Measurements from ENCODE around the gene SLC1A5.

The SLC1A5 gene

DNA sequence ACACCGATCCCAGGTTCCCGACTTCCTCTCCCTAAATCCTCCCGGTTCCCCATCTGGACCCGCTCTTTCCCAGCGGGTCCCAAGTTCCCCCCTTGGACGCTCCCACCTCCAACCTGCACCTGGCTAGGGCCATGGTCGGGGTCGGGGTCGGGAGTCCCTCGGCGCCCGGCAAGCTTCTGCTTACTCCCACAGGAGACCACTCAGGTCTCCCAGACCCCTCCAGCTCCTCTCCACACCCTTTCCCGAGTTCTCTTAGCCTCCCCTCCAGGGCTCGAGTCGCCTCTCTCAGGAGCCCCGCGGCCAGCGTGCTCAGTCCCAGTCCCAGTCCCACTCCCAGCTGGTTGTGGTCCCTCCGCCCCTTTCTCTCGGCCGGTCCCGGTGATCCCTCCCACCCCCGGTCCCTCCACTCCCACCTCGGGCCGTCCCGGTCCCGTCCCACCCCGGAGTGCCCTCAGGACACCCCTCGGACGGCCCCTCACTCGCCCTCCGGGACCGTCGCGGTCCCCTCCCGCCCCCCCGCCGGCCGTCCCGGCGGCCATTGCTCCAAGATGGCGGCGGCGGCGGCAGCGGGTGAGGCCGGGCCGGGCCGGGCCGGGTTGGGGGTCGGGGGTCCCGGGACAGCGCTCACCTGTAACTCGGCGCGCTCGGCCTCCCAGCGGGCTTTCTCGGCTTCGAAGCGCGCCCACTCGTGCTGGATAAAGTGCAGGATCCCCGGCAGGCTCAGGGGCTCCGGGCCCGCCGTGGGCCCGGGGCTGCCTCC lies 42.7 kb downstream of the SLC1A5 start, which contains the start of gene FKRP:
TSS of gene FKRP (plus strand) at position 537 of the 760 bp plus-strand sequence. CDS start 9,394 bp downstream, outside the sequence.
- TF ChIP-seq, protein P1, sequence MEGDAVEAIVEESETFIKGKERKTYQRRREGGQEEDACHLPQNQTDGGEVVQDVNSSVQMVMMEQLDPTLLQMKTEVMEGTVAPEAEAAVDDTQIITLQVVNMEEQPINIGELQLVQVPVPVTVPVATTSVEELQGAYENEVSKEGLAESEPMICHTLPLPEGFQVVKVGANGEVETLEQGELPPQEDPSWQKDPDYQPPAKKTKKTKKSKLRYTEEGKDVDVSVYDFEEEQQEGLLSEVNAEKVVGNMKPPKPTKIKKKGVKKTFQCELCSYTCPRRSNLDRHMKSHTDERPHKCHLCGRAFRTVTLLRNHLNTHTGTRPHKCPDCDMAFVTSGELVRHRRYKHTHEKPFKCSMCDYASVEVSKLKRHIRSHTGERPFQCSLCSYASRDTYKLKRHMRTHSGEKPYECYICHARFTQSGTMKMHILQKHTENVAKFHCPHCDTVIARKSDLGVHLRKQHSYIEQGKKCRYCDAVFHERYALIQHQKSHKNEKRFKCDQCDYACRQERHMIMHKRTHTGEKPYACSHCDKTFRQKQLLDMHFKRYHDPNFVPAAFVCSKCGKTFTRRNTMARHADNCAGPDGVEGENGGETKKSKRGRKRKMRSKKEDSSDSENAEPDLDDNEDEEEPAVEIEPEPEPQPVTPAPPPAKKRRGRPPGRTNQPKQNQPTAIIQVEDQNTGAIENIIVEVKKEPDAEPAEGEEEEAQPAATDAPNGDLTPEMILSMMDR (IDR thresholded peaks at IDR 0.05; ENCODE audit: control insufficient read depth, extremely low read depth, insufficient read depth) = no peak
- DNase-seq (ENCODE audit: low read depth) = no peak
- peak within 1 kb of the TSS; percentile 81 for H3K4me3 ChIP-seq (ENCODE audit: low read depth, low read length)

GRCh38 chr19:46745030-46745429 lies 43.4 kb downstream of the SLC1A5 start:
- H3K4me3 ChIP-seq (ENCODE audit: low read depth, low read length) = peak overlapping the region; percentile 81
- TF ChIP-seq, protein P1 (IDR thresholded peaks at IDR 0.05; ENCODE audit: control insufficient read depth, extremely low read depth, insufficient read depth) = no peak
- no peak for DNase-seq (ENCODE audit: low read depth)

- TF ChIP-seq, protein P1 (IDR thresholded peaks at IDR 0.05; ENCODE audit: control insufficient read depth, extremely low read depth, insufficient read depth) = no peak
- H3K4me3 ChIP-seq (ENCODE audit: low read depth, low read length) = peak overlapping the region; percentile 81
- no peak for DNase-seq (ENCODE audit: low read depth)
These were observed 44.2 kb downstream of the SLC1A5 start for GRCh38 chr19:46744005-46744691.

DNA sequence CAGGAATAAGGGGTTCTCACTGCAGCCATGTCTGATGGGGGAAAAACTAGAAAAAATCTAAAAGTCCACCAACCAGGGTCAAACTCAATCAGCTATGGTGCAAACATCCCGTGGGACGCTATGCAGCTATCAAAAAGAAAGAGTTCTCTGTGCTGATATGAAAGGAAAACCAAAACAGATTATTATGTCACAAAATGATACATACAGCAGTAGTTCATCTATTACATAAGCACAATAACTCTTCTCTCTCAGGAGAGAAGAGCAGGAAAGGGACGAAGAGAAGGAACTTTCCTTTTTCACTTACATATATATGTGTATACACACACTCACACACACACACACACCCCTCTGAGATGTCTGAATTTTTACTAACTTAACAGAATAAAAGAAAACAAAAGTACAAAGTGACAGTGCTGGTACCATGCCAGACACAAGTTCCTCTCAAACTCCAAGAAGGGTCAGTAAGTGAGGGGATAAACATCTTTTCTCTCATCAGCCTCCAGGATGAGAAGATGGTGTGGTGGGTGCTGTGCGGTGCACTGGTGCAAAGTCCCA lies 45.4 kb downstream of the SLC1A5 start:
- TF ChIP-seq, protein P1 (IDR thresholded peaks at IDR 0.05; ENCODE audit: control insufficient read depth, extremely low read depth, insufficient read depth) = no peak
- H3K4me3 ChIP-seq (ENCODE audit: low read depth, low read length) = no peak overlapping the region
- no peak for DNase-seq (ENCODE audit: low read depth)

DNA sequence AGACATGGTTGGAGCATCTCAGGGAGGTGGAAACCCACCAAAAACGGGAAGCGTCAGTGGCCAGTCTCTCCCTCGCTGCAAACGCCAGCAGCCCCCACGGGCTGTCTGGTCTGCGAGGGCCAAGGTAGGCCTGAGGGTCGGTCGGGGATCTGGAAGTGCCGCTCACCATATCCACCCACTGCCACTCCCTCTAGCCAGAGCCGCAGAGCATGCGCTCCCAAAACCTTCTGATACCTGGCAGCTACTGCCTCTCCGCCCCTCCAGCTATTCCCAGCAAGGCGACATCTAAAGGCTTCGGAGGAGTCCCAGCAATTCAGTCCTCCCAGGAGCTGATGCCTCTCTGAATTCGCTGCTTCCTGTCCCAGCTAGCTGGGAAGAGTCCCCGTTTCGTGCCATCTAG lies 46.9 kb downstream of the SLC1A5 start:
- TF ChIP-seq, protein P1 (IDR thresholded peaks at IDR 0.05; ENCODE audit: control insufficient read depth, extremely low read depth, insufficient read depth) = no peak
- H3K4me3 ChIP-seq (ENCODE audit: low read depth, low read length) = no peak overlapping the region
- no peak for DNase-seq (ENCODE audit: low read depth)

- no peak for DNase-seq (ENCODE audit: low read depth)
These were observed 49.1 kb downstream of the SLC1A5 start for GRCh38 chr19:46739290-46739771.

More at GRCh38 chr19:46739290-46739771, 49.1 kb downstream of the SLC1A5 start:
- TF ChIP-seq, protein P1 (IDR thresholded peaks at IDR 0.05; ENCODE audit: control insufficient read depth, extremely low read depth, insufficient read depth) = no peak
- no peak overlapping the region for H3K4me3 ChIP-seq (ENCODE audit: low read depth, low read length)

Measured in LNCaP clone FGC (cell line).